Astrocyte of the cerebellum (primary cell): ENCODE data around the gene OPHN1.

Source experiments
- DNase-seq: peaks from one replicate; pipeline ENCODE4 v3.0.0-alpha.2; 2011; ENCODE audit warnings: low read depth
- H3K4me3 ChIP-seq: 2 replicates; pipeline ENCODE4 v1.5.1; 2011; ENCODE audit warnings: mild to moderate bottlenecking, low read depth, low read length, moderate library complexity
- CTCF ChIP-seq: IDR thresholded peaks from 2 replicates; pipeline ENCODE4 v1.5.1; 2012; ENCODE audit warnings: low read length, low read depth, moderate library complexity, mild to moderate bottlenecking; ENCODE audit errors: missing control alignments
- in situ Hi-C: cut with HindIII; loops from 2 replicates; pipeline ENCODE4 v1.10.0; 2017; ENCODE audit warnings: low sequenced_read_pairs

The OPHN1 gene

GRCh38 chrX:68249903-68250302 lies 183.4 kb downstream of the OPHN1 start:
- TF ChIP-seq CTCF = no peak
- in situ Hi-C loops = no loop called here
- DNase-seq = no peak
- no peak overlapping the region for H3K4me3 ChIP-seq

- no peak for TF ChIP-seq CTCF
- in situ Hi-C loops = no loop called here
- H3K4me3 ChIP-seq = no peak overlapping the region
- DNase-seq = no peak
Measured at GRCh38 chrX:68249401-68249831, 183.9 kb downstream of the OPHN1 start.

- H3K4me3 ChIP-seq = no peak overlapping the region
- no peak for DNase-seq
- in situ Hi-C loops = no loop called here
- TF ChIP-seq CTCF = peak; percentile 24
Measured at GRCh38 chrX:68238568-68238967, 194.7 kb downstream of the OPHN1 start.

- no peak overlapping the region for H3K4me3 ChIP-seq
- in situ Hi-C loops = no loop called here
- no peak for DNase-seq
- no peak for TF ChIP-seq CTCF
Measured at GRCh38 chrX:68234171-68234910, 199.0 kb downstream of the OPHN1 start.

- H3K4me3 ChIP-seq = no peak overlapping the region
- TF ChIP-seq CTCF = no peak
- in situ Hi-C loops = no loop called here
- no peak for DNase-seq
Measured at GRCh38 chrX:68232206-68232605, 201.1 kb downstream of the OPHN1 start.

- in situ Hi-C loops = no loop called here
- no peak for TF ChIP-seq CTCF
- DNase-seq = no peak
- H3K4me3 ChIP-seq = no peak overlapping the region
Measured at GRCh38 chrX:68209008-68209407, 224.3 kb downstream of the OPHN1 start.
